DMS 273 (cell line): ENCODE results near the gene P2RX5.
A peak's percentile ranks its signal among the peaks of the same experiment; 100 is the strongest.
"Not testable (repeated sequence)": the region's sequence is repeated elsewhere in the genome, so short reads cannot be mapped to it uniquely, and the experiment has no call there.

Experiments used
- DNase-seq: peaks from one replicate; lab custom pipeline; 2025; ENCODE audit not compliant: unreplicated experiment; lab: John Stamatoyannopoulos, UW

The P2RX5 gene

GRCh38 chr17:3712811-3713463, 17.0 kb upstream of the P2RX5 start:
- no peak for DNase-seq

GRCh38 chr17:3710951-3711383, 15.0 kb upstream of the P2RX5 start:
- DNase-seq = no peak

- no peak for DNase-seq
Observed at GRCh38 chr17:3708366-3708765, 12.4 kb upstream of the P2RX5 start.

GRCh38 chr17:3705718-3705984, 9.7 kb upstream of the P2RX5 start:
- DNase-seq = not testable (repeated sequence)

- no peak for DNase-seq
Observed at GRCh38 chr17:3704931-3705717, 9.2 kb upstream of the P2RX5 start.

- not testable (repeated sequence) for DNase-seq
Observed at GRCh38 chr17:3702041-3702539, 6.1 kb upstream of the P2RX5 start.

GRCh38 chr17:3699951-3700350, 4.0 kb upstream of the P2RX5 start:
- DNase-seq = no peak

GRCh38 chr17:3698139-3698538, 2.2 kb upstream of the P2RX5 start:
- no peak for DNase-seq

- no peak for DNase-seq
Observed at GRCh38 chr17:3697103-3697476, 1.1 kb upstream of the P2RX5 start.

- peak; percentile 71 for DNase-seq
Observed at GRCh38 chr17:3695129-3695722, 729 bp downstream of the P2RX5 start.

GRCh38 chr17:3693829-3694231, 2.1 kb downstream of the P2RX5 start:
- DNase-seq = no peak

GRCh38 chr17:3693141-3693540, 2.8 kb downstream of the P2RX5 start:
- no peak for DNase-seq

GRCh38 chr17:3692346-3692745, 3.6 kb downstream of the P2RX5 start:
- DNase-seq = no peak

GRCh38 chr17:3691617-3692067, 4.3 kb downstream of the P2RX5 start:
- no peak for DNase-seq

GRCh38 chr17:3690094-3690715, 5.8 kb downstream of the P2RX5 start:
- DNase-seq = no peak

GRCh38 chr17:3689262-3690093, 6.5 kb downstream of the P2RX5 start:
- DNase-seq = no peak

- no peak for DNase-seq
Observed at GRCh38 chr17:3688852-3689261, 7.1 kb downstream of the P2RX5 start.

- DNase-seq = no peak
Observed at GRCh38 chr17:3688027-3688553, 7.9 kb downstream of the P2RX5 start.

- no peak for DNase-seq
Observed at GRCh38 chr17:3685174-3685573, 10.8 kb downstream of the P2RX5 start.

GRCh38 chr17:3683054-3683511, 12.9 kb downstream of the P2RX5 start:
- peak; percentile 64 for DNase-seq
